Peyer's patch (tissue), 4 donors: Measurements from ENCODE around the gene SPAG16.

Experiments used
- CTCF ChIP-seq, 6 experiments: fragments of 450-650 bp in 4 of 6; fragments of 200-600 bp in 2 of 6; sonication (generic) in 1 of 6; IDR thresholded peaks; one replicate each; pipeline ENCODE4 v1.5.1; 2017 to 2019; ENCODE audit warnings: antibody characterized with exemption in 6 of 6, mild to moderate bottlenecking in 3 of 6, moderate library complexity in 1 of 6
- POLR2A ChIP-seq, 2 donors: fragments of 450-650 bp; IDR thresholded peaks; one replicate each; pipeline ENCODE4 v1.5.1; 2017; ENCODE audit warnings: antibody characterized with exemption in 2 of 2, mild to moderate bottlenecking in 2 of 2, moderate library complexity in 2 of 2

- TF ChIP-seq CTCF (IDR thresholded peaks at IDR 0.05) (no peak), POLR2A (IDR thresholded peaks at IDR 0.05) (no peak)
Measured at GRCh38 chr2:214365549-214365948, 1081.3 kb downstream of the SPAG16 start.
